CD4-positive, alpha-beta T cell treated with Interleukin-2 at 100 ng/mL for 4 hours (primary cell): ENCODE results near the gene ERP44.

Source experiments
- DNase-seq: peaks from one replicate; pipeline ENCODE4 v3.0.0-alpha.2; 2020; ENCODE audit warnings: low spot score

Gene ERP44

GRCh38 chr9:99936947-99937587, 161.7 kb downstream of the ERP44 start:
- no peak for DNase-seq

- no peak for DNase-seq
Observed at GRCh38 chr9:99931155-99931840, 167.5 kb downstream of the ERP44 start.

GRCh38 chr9:99929652-99930051, 169.1 kb downstream of the ERP44 start:
- DNase-seq, result no peak
